Measurements from ENCODE around the gene SLC39A6. TPM values are rescaled to one million over a fixed set of nuclear protein-coding genes. Genes with fewer than 3 reads are reported as not detected.

The SLC39A6 gene
- total RNA-seq, 2 experiments from 2014 or later: 19.4 to 19.7 TPM

- peaks cover 61% of the 10 kb centered on the region for H3K36me3 Mint-ChIP-seq (ENCODE audit: low read depth)
- no peaks in the 10 kb centered on the region for H3K27me3 Mint-ChIP-seq (ENCODE audit: low read depth)
- no peaks in the 10 kb centered on the region for H3K9me3 Mint-ChIP-seq (ENCODE audit: insufficient read depth)
- no peak overlapping the region for H3K27ac Mint-ChIP-seq
- ChIA-PET CTCF (no interaction called here), POLR2A (interaction anchor here (0.6 kb wide), 1 partner anchor 468 kb away, joined by 3 read pairs; no protein-coding TSS in a partner anchor)
- no peak overlapping the region for H3K4me3 Mint-ChIP-seq
- peaks cover 5% of the 10 kb centered on the region for H3K4me1 Mint-ChIP-seq (ENCODE audit: low read depth)
- DNase-seq: no peak
- no peak for ATAC-seq
Observed at GRCh38 chr18:36157441-36157840, 28.3 kb upstream of the SLC39A6 start.

- peaks cover 5% of the 10 kb centered on the region for H3K4me1 Mint-ChIP-seq (ENCODE audit: low read depth)
- H3K27me3 Mint-ChIP-seq (ENCODE audit: low read depth): no peaks in the 10 kb centered on the region
- DNase-seq (no peak), ATAC-seq (no peak)
- no peak overlapping the region for H3K27ac Mint-ChIP-seq
- CTCF ChIA-PET: no interaction called here
- H3K9me3 Mint-ChIP-seq (ENCODE audit: insufficient read depth): no peaks in the 10 kb centered on the region
- H3K36me3 Mint-ChIP-seq (ENCODE audit: low read depth): peaks cover 56% of the 10 kb centered on the region
- POLR2A ChIA-PET: interaction anchor here (0.6 kb wide), 1 partner anchor 26 kb away, joined by 3 read pairs; the partner anchor contains the start of gene ELP2
- no peak overlapping the region for H3K4me3 Mint-ChIP-seq
Observed at GRCh38 chr18:36155851-36156757, 27.0 kb upstream of the SLC39A6 start.

GRCh38 chr18:36153771-36154170 is 24.6 kb upstream of the SLC39A6 start:
- ATAC-seq: no peak
- no peak overlapping the region for H3K4me3 Mint-ChIP-seq
- CTCF ChIA-PET: no interaction called here
- H3K9me3 Mint-ChIP-seq (ENCODE audit: insufficient read depth): no peaks in the 10 kb centered on the region
- no peak overlapping the region for H3K27ac Mint-ChIP-seq
- peaks cover 59% of the 10 kb centered on the region for H3K36me3 Mint-ChIP-seq (ENCODE audit: low read depth)
- DNase-seq: no peak
- H3K27me3 Mint-ChIP-seq (ENCODE audit: low read depth): no peaks in the 10 kb centered on the region
- POLR2A ChIA-PET: no interaction called here
- H3K4me1 Mint-ChIP-seq (ENCODE audit: low read depth): peaks cover 5% of the 10 kb centered on the region

- no peak overlapping the region for H3K27ac Mint-ChIP-seq
- peaks cover 60% of the 10 kb centered on the region for H3K36me3 Mint-ChIP-seq (ENCODE audit: low read depth)
- no peaks in the 10 kb centered on the region for H3K27me3 Mint-ChIP-seq (ENCODE audit: low read depth)
- CTCF ChIA-PET: no interaction called here
- DNase-seq (no peak), ATAC-seq (no peak)
- H3K4me1 Mint-ChIP-seq (ENCODE audit: low read depth): peaks cover 2% of the 10 kb centered on the region
- H3K4me3 Mint-ChIP-seq: no peak overlapping the region
- POLR2A ChIA-PET: no interaction called here
- no peaks in the 10 kb centered on the region for H3K9me3 Mint-ChIP-seq (ENCODE audit: insufficient read depth)
Observed at GRCh38 chr18:36153203-36153602, 24.1 kb upstream of the SLC39A6 start.

- DNase-seq (no peak), ATAC-seq (no peak)
- H3K4me3 Mint-ChIP-seq: no peak overlapping the region
- POLR2A ChIA-PET: no interaction called here
- CTCF ChIA-PET: no interaction called here
- peaks cover 1% of the 10 kb centered on the region for H3K4me1 Mint-ChIP-seq (ENCODE audit: low read depth)
- H3K36me3 Mint-ChIP-seq (ENCODE audit: low read depth): peaks cover 59% of the 10 kb centered on the region
- H3K27me3 Mint-ChIP-seq (ENCODE audit: low read depth): no peaks in the 10 kb centered on the region
- H3K9me3 Mint-ChIP-seq (ENCODE audit: insufficient read depth): no peaks in the 10 kb centered on the region
- H3K27ac Mint-ChIP-seq: no peak overlapping the region
Observed at GRCh38 chr18:36152781-36153180, 23.6 kb upstream of the SLC39A6 start.

- H3K4me3 Mint-ChIP-seq: no peak overlapping the region
- no peak overlapping the region for H3K27ac Mint-ChIP-seq
- no peak for ATAC-seq
- DNase-seq: no peak
- no peaks in the 10 kb centered on the region for H3K9me3 Mint-ChIP-seq (ENCODE audit: insufficient read depth)
- CTCF ChIA-PET: no interaction called here
- no peaks in the 10 kb centered on the region for H3K27me3 Mint-ChIP-seq (ENCODE audit: low read depth)
- H3K4me1 Mint-ChIP-seq (ENCODE audit: low read depth): peaks cover 1% of the 10 kb centered on the region
- POLR2A ChIA-PET: no interaction called here
- peaks cover 59% of the 10 kb centered on the region for H3K36me3 Mint-ChIP-seq (ENCODE audit: low read depth)
Observed at GRCh38 chr18:36149514-36150289, 20.6 kb upstream of the SLC39A6 start.

- peaks cover 3% of the 10 kb centered on the region for H3K4me1 Mint-ChIP-seq (ENCODE audit: low read depth)
- peaks cover 49% of the 10 kb centered on the region for H3K36me3 Mint-ChIP-seq (ENCODE audit: low read depth)
- POLR2A ChIA-PET: interaction anchor here (1.9 kb wide), 1 partner anchor 14 kb away, joined by 7 read pairs; the partner anchor contains the start of genes ELP2 and SLC39A6
- CTCF ChIA-PET: interaction anchor here (1.6 kb wide), 1 partner anchor 141 kb away, joined by 5 read pairs; no protein-coding TSS in a partner anchor
- H3K4me3 Mint-ChIP-seq: no peak overlapping the region
- DNase-seq (no peak), ATAC-seq (no peak)
- no peaks in the 10 kb centered on the region for H3K27me3 Mint-ChIP-seq (ENCODE audit: low read depth)
- no peak overlapping the region for H3K27ac Mint-ChIP-seq
- H3K9me3 Mint-ChIP-seq (ENCODE audit: insufficient read depth): no peaks in the 10 kb centered on the region
Observed at GRCh38 chr18:36143391-36143790, 14.3 kb upstream of the SLC39A6 start.

- no peak overlapping the region for H3K27ac Mint-ChIP-seq
- H3K9me3 Mint-ChIP-seq (ENCODE audit: insufficient read depth): no peaks in the 10 kb centered on the region
- POLR2A ChIA-PET: interaction anchor here (0.7 to 1.9 kb wide), 2 partner anchors 14 to 145 kb away, joined by 3 to 7 read pairs; partner anchors contain the start of genes ELP2 and SLC39A6
- DNase-seq (no peak), ATAC-seq (no peak)
- no peaks in the 10 kb centered on the region for H3K27me3 Mint-ChIP-seq (ENCODE audit: low read depth)
- H3K4me3 Mint-ChIP-seq: no peak overlapping the region
- CTCF ChIA-PET: interaction anchor here (1.6 kb wide), 1 partner anchor 142 kb away, joined by 5 read pairs; no protein-coding TSS in a partner anchor
- H3K4me1 Mint-ChIP-seq (ENCODE audit: low read depth): peaks cover 3% of the 10 kb centered on the region
- peaks cover 45% of the 10 kb centered on the region for H3K36me3 Mint-ChIP-seq (ENCODE audit: low read depth)
Observed at GRCh38 chr18:36142751-36143150, 13.6 kb upstream of the SLC39A6 start.

GRCh38 chr18:36141576-36141975 is 12.4 kb upstream of the SLC39A6 start:
- POLR2A ChIA-PET: no interaction called here
- no peak for ATAC-seq
- H3K4me3 Mint-ChIP-seq: no peak overlapping the region

GRCh38 chr18:36139245-36139644 is 10.1 kb upstream of the SLC39A6 start:
- Mint-ChIP-seq H3K4me3 (no peak overlapping the region), H3K4me1 (ENCODE audit: low read depth) (peaks cover 9% of the 10 kb centered on the region), H3K36me3 (ENCODE audit: low read depth) (peaks cover 38% of the 10 kb centered on the region), H3K27me3 (ENCODE audit: low read depth) (no peaks in the 10 kb centered on the region), H3K9me3 (ENCODE audit: insufficient read depth) (no peaks in the 10 kb centered on the region), H3K27ac (no peak overlapping the region)
- ATAC-seq (no peak), DNase-seq (no peak)
- CTCF ChIA-PET: interaction anchor here (1.4 kb wide), 1 partner anchor 145 kb away, joined by 3 read pairs; no protein-coding TSS in a partner anchor
- POLR2A ChIA-PET: interaction anchor here (1.4 kb wide), 1 partner anchor 10 kb away, joined by 5 read pairs; the partner anchor contains the start of genes ELP2 and SLC39A6

More at GRCh38 chr18:36141576-36141975, 12.4 kb upstream of the SLC39A6 start:
- Mint-ChIP-seq H3K4me1 (ENCODE audit: low read depth) (peaks cover 3% of the 10 kb centered on the region), H3K27me3 (ENCODE audit: low read depth) (no peaks in the 10 kb centered on the region), H3K9me3 (ENCODE audit: insufficient read depth) (no peaks in the 10 kb centered on the region), H3K36me3 (ENCODE audit: low read depth) (peaks cover 46% of the 10 kb centered on the region), H3K27ac (no peak overlapping the region)
- DNase-seq: no peak
- CTCF ChIA-PET: interaction anchor here (1.1 kb wide), 1 partner anchor 127 kb away, joined by 3 read pairs; no protein-coding TSS in a partner anchor

GRCh38 chr18:36135264-36135663 is 6.1 kb upstream of the SLC39A6 start:
- Mint-ChIP-seq H3K9me3 (ENCODE audit: insufficient read depth) (no peaks in the 10 kb centered on the region), H3K36me3 (ENCODE audit: low read depth) (peaks cover 31% of the 10 kb centered on the region), H3K27me3 (ENCODE audit: low read depth) (no peaks in the 10 kb centered on the region), H3K27ac (no peak overlapping the region), H3K4me3 (no peak overlapping the region), H3K4me1 (ENCODE audit: low read depth) (peaks cover 34% of the 10 kb centered on the region)
- ATAC-seq (no peak), DNase-seq (no peak)
- ChIA-PET POLR2A (no interaction called here), CTCF (no interaction called here)

GRCh38 chr18:36132756-36133155 is 3.6 kb upstream of the SLC39A6 start:
- Mint-ChIP-seq H3K27ac (peak overlapping the region; percentile 31), H3K4me1 (ENCODE audit: low read depth) (peaks cover 42% of the 10 kb centered on the region), H3K36me3 (ENCODE audit: low read depth) (peaks cover 20% of the 10 kb centered on the region), H3K9me3 (ENCODE audit: insufficient read depth) (no peaks in the 10 kb centered on the region), H3K27me3 (ENCODE audit: low read depth) (no peaks in the 10 kb centered on the region), H3K4me3 (no peak overlapping the region)
- ChIA-PET POLR2A (no interaction called here), CTCF (no interaction called here)
- DNase-seq: no peak
- no peak for ATAC-seq

Data from activated CD8-positive, alpha-beta T cell treated with anti-CD3 and anti-CD28 coated beads, Interleukin-2, amount 10 ng/mL, durations not matched to agents 7 days and 5 days (primary cell).